Panc1 (cell line): ENCODE results near the gene LONP1. TPM values are rescaled to one million over a fixed set of nuclear protein-coding genes. Genes with fewer than 3 reads are reported as not detected.

ENCODE experiments used
- ATAC-seq: fragments of 200-7000 bp; cut with Tn5 transposase; 2 replicates; pipeline ENCODE4 v1.9.1; 2020; ENCODE audit warnings: mild to moderate bottlenecking, moderate library complexity
- BruUV-seq: library from RNA; stranded (reverse); fragments of 400-500 nt; replicated peaks from 2 replicates; lab custom pipeline; 2021; lab: Mats Ljungman, UMichigan
- CTCF ChIA-PET: fragments of 300-600 bp; sonication (Branson Sonifier 250); formaldehyde crosslinking; loops from one replicate; lab custom pipeline; 2022; ENCODE audit warnings: antibody characterized with exemption; lab: Charles Lee
- POLR2A ChIA-PET: fragments of 300-600 bp; sonication (Branson Sonifier 250); formaldehyde crosslinking; loops from one replicate; lab custom pipeline; 2022; ENCODE audit warnings: antibody characterized with exemption; lab: Charles Lee
- DNase-seq: peaks from one replicate; pipeline ENCODE4 v3.0.0-alpha.2; 2010; ENCODE audit warnings: low read depth, low spot score
- H3K27ac ChIP-seq: 2 replicates; pipeline ENCODE4 v1.5.1; 2011; ENCODE audit warnings: mild to moderate bottlenecking, low read length, inconsistent platforms
- H3K27me3 ChIP-seq: fragments of 200-500 bp; sonication (Bioruptor generic); 2 replicates; pipeline ENCODE4 v1.6.0; 2014; ENCODE audit warnings: low read length, inconsistent platforms; ENCODE audit not compliant: control insufficient read depth, insufficient read depth
- H3K36me3 ChIP-seq: fragments of 200-500 bp; sonication (Bioruptor generic); 2 replicates; pipeline ENCODE4 v1.5.1; 2014; ENCODE audit warnings: inconsistent platforms, mild to moderate bottlenecking, low read length, moderate library complexity; ENCODE audit not compliant: control insufficient read depth, insufficient read depth
- H3K4me1 ChIP-seq: 2 replicates; pipeline ENCODE4 v1.5.1; 2011; ENCODE audit warnings: inconsistent platforms, mild to moderate bottlenecking, low read length, moderate library complexity; ENCODE audit not compliant: control insufficient read depth, insufficient read depth
- H3K4me3 ChIP-seq, 2 experiments: 2 replicates each; pipeline ENCODE4 v1.5.1; 2011 to 2012; ENCODE audit warnings: low read depth in 2 of 2, low read length in 2 of 2, mild to moderate bottlenecking in 2 of 2, inconsistent platforms in 1 of 2, moderate library complexity in 1 of 2
- H3K9me3 ChIP-seq: fragments of 200-500 bp; sonication (Bioruptor generic); 2 replicates; pipeline ENCODE4 v1.5.1; 2014; ENCODE audit warnings: low read depth, mild to moderate bottlenecking, inconsistent platforms, low read length, moderate library complexity; ENCODE audit not compliant: control insufficient read depth, insufficient read depth
- CTCF ChIP-seq: fragments of 450-650 bp; IDR thresholded peaks from 2 replicates; pipeline ENCODE4 v1.5.1; 2017; ENCODE audit warnings: mild to moderate bottlenecking
- POLR2AphosphoS5 ChIP-seq: IDR thresholded peaks from 2 replicates; pipeline ENCODE4 v1.6.1; 2012; ENCODE audit warnings: mild to moderate bottlenecking, low read depth, low read length, moderate library complexity
- SIN3A ChIP-seq: IDR thresholded peaks from 2 replicates; pipeline ENCODE4 v1.6.1; 2012; ENCODE audit warnings: low read depth, mild to moderate bottlenecking, low read length, moderate library complexity, borderline replicate concordance; ENCODE audit not compliant: insufficient read depth
- TCF7L2 ChIP-seq: IDR thresholded peaks from 2 replicates; pipeline ENCODE4 v1.6.1; 2011; ENCODE audit warnings: mild to moderate bottlenecking, low read depth, low read length, inconsistent platforms
- in situ Hi-C: cut with HindIII; loops from 2 replicates; pipeline ENCODE4 v1.10.0; 2016; ENCODE audit warnings: low sequenced_read_pairs, low pct_unique_long_range_greater_than_20kb
- intact Hi-C: fragments of 100-400 bp; cut with micrococcal nuclease; formaldehyde crosslinking; loops from one replicate; pipeline ENCODE4 v1.10.0; 2022; ENCODE audit not compliant: unreplicated experiment
- total RNA-seq: library from RNA; stranded (reverse); gene quantifications from one replicate; pipeline ENCODE4 v1.2.1, GENCODE V29; 2021; ENCODE audit not compliant: unreplicated experiment
- TF ChIP-seq, protein P1 (sequence below), 2 experiments: IDR thresholded peaks; 2 replicates each; pipeline ENCODE4 v1.6.1; 2011 to 2012; ENCODE audit warnings: low read depth in 2 of 2, control low read depth in 1 of 2, low read length in 1 of 2, mild to moderate bottlenecking in 1 of 2, moderate library complexity in 1 of 2; ENCODE audit not compliant: insufficient read depth in 1 of 2

The LONP1 gene
- total RNA-seq, 1 experiment from 2014 or later = 93.0 TPM

DNA sequence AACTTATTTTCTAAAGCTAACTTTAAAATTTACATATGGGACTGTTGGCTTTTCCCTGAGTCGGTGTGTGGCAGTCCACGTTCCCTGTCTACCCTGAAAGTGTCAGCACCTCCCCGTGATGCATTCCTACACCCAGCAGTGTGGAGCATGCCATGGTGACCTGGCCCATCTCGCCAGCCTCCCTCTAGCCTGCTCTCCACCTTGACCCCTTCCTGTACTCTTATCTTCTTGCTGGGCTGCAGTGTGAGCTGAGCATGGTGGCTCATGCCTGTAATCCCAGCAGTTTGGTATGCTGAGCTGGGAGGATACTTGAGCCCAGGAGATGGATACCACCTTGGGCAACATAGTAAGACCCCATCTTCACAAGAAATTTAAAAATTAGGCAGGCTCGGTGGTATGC lies 65.0 kb downstream of the LONP1 start:
- CTCF ChIA-PET = interaction anchor here (0.5 to 0.6 kb wide), 2 partner anchors 535 to 1302 kb away, joined by 6 to 7 read pairs; no protein-coding TSS in a partner anchor
- no peak overlapping the region for H3K4me3 ChIP-seq
- H3K27ac ChIP-seq = no peak overlapping the region
- no peaks in the 10 kb centered on the region for H3K27me3 ChIP-seq
- DNase-seq (no peak), ATAC-seq (no peak)
- BruUV-seq = no TSS peak
- in situ Hi-C loops = no loop called here
- POLR2A ChIA-PET = no interaction called here
- intact Hi-C loops = no loop called here
- TF ChIP-seq TCF7L2 (no peak), CTCF (no peak), POLR2AphosphoS5 (no peak), SIN3A (no peak)
- TF ChIP-seq, protein P1, sequence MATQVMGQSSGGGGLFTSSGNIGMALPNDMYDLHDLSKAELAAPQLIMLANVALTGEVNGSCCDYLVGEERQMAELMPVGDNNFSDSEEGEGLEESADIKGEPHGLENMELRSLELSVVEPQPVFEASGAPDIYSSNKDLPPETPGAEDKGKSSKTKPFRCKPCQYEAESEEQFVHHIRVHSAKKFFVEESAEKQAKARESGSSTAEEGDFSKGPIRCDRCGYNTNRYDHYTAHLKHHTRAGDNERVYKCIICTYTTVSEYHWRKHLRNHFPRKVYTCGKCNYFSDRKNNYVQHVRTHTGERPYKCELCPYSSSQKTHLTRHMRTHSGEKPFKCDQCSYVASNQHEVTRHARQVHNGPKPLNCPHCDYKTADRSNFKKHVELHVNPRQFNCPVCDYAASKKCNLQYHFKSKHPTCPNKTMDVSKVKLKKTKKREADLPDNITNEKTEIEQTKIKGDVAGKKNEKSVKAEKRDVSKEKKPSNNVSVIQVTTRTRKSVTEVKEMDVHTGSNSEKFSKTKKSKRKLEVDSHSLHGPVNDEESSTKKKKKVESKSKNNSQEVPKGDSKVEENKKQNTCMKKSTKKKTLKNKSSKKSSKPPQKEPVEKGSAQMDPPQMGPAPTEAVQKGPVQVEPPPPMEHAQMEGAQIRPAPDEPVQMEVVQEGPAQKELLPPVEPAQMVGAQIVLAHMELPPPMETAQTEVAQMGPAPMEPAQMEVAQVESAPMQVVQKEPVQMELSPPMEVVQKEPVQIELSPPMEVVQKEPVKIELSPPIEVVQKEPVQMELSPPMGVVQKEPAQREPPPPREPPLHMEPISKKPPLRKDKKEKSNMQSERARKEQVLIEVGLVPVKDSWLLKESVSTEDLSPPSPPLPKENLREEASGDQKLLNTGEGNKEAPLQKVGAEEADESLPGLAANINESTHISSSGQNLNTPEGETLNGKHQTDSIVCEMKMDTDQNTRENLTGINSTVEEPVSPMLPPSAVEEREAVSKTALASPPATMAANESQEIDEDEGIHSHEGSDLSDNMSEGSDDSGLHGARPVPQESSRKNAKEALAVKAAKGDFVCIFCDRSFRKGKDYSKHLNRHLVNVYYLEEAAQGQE (IDR thresholded peaks at IDR 0.05; ENCODE audit: insufficient read depth in 1 of 2, low read depth in 2 of 2, low read length in 1 of 2) = no peak
- no peaks in the 10 kb centered on the region for H3K4me1 ChIP-seq
- peaks cover 12% of the 10 kb centered on the region for H3K36me3 ChIP-seq
- H3K9me3 ChIP-seq = no peaks in the 10 kb centered on the region

- peaks cover 23% of the 10 kb centered on the region for H3K36me3 ChIP-seq
- POLR2A ChIA-PET = no interaction called here
These were observed 67.7 kb downstream of the LONP1 start for GRCh38 chr19:5652261-5652660.

More at GRCh38 chr19:5652261-5652660, 67.7 kb downstream of the LONP1 start:
- DNase-seq = no peak
- no peak overlapping the region for H3K27ac ChIP-seq
- CTCF ChIA-PET = no interaction called here
- no peaks in the 10 kb centered on the region for H3K9me3 ChIP-seq
- intact Hi-C loops = no loop called here
- H3K4me1 ChIP-seq = no peaks in the 10 kb centered on the region
- no TSS peak for BruUV-seq
- TF ChIP-seq, protein P1 (IDR thresholded peaks at IDR 0.05; ENCODE audit: insufficient read depth in 1 of 2, low read depth in 2 of 2, low read length in 1 of 2) = no peak
- no peak for TF ChIP-seq TCF7L2
- ATAC-seq = no peak
- H3K27me3 ChIP-seq = no peaks in the 10 kb centered on the region
- in situ Hi-C loops = no loop called here
- no peak overlapping the region for H3K4me3 ChIP-seq
